Adipose tissue (tissue), 3 donors: ENCODE data around the gene GALNT9. TPM values are rescaled to one million over a fixed set of nuclear protein-coding genes. Genes with fewer than 3 reads are reported as not detected.

Source experiments
- H3K27ac ChIP-seq: one replicate; pipeline ENCODE4 v1.5.1; 2013; ENCODE audit warnings: low read depth, low read length
- WGBS, 3 donors: extraction: QIAGEN DNeasy Blood & Tissue Kit; methylation state at CpG; one replicate each; pipeline ENCODE4 v1.1.7; 2013; 5-methylcytosine and 5-hydroxymethylcytosine counted together
- polyA plus RNA-seq, 3 donors: library from polyadenylated mRNA; stranded (reverse); fragments of 200-250 nt; gene quantifications; one replicate each; pipeline ENCODE4 v1.2.3, GENCODE V29; 2013
- donor health status: healthy with polysubstance abuse.
- donor health status: Bipolar disorder and iron deficiency.
- donor health status: healthy.

The GALNT9 gene
- polyA plus RNA-seq, 3 donors = 0.03 to 1.1 (median 1.0) TPM

GRCh38 chr12:132335179-132335756 lies 5.9 kb upstream of the GALNT9 start:
- WGBS, 3 donors = 76 to 88% (median 80%) methylated on average over 11 of the region's 11 CpGs
- no peak overlapping the region for H3K27ac ChIP-seq

GRCh38 chr12:132333766-132334165 lies 4.4 kb upstream of the GALNT9 start:
- WGBS, 3 donors = 70 to 82% (median 77%) methylated on average over 26 of the region's 26 CpGs
- H3K27ac ChIP-seq = no peak overlapping the region

GRCh38 chr12:132333273-132333672 lies 3.9 kb upstream of the GALNT9 start:
- WGBS, 3 donors = 78 to 81% (median 79%) methylated on average over 13 of the region's 13 CpGs
- no peak overlapping the region for H3K27ac ChIP-seq

- no peak overlapping the region for H3K27ac ChIP-seq
- 76 to 89% (median 86%) methylated on average over 5 of the region's 5 CpGs for WGBS, 3 donors
These were observed 1.1 kb upstream of the GALNT9 start for GRCh38 chr12:132330549-132330881.

GRCh38 chr12:132329720-132330548 lies 545 bp upstream of the GALNT9 start:
- 10 to 14% (median 10%) methylated on average over 26 to 39 of the region's 49 CpGs for WGBS, 3 donors
- no peak overlapping the region for H3K27ac ChIP-seq

GRCh38 chr12:132328282-132329029 lies 933 bp downstream of the GALNT9 start:
- no peak overlapping the region for H3K27ac ChIP-seq

GRCh38 chr12:132327336-132328171 lies 1.8 kb downstream of the GALNT9 start:
- 9 to 21% (median 14%) methylated on average over 31 to 32 of the region's 32 CpGs for WGBS, 3 donors
- H3K27ac ChIP-seq = no peak overlapping the region

More at GRCh38 chr12:132328282-132329029, 933 bp downstream of the GALNT9 start:
- 46 to 61% (median 48%) methylated on average over 27 to 34 of the region's 34 CpGs for WGBS, 3 donors

- H3K27ac ChIP-seq = no peak overlapping the region
These were observed 2.7 kb downstream of the GALNT9 start for GRCh38 chr12:132326646-132327045.

GRCh38 chr12:132325733-132326130 lies 3.7 kb downstream of the GALNT9 start:
- H3K27ac ChIP-seq = no peak overlapping the region
- 91 to 97% (median 95%) methylated on average over 15 of the region's 15 CpGs for WGBS, 3 donors

More at GRCh38 chr12:132326646-132327045, 2.7 kb downstream of the GALNT9 start:
- 66 to 74% (median 74%) methylated on average over 11 of the region's 11 CpGs for WGBS, 3 donors

GRCh38 chr12:132324841-132325732 lies 4.3 kb downstream of the GALNT9 start:
- 79 to 90% (median 87%) methylated on average over 28 of the region's 28 CpGs for WGBS, 3 donors
- no peak overlapping the region for H3K27ac ChIP-seq

GRCh38 chr12:132324173-132324572 lies 5.2 kb downstream of the GALNT9 start:
- no peak overlapping the region for H3K27ac ChIP-seq
- 86 to 93% (median 89%) methylated on average over 42 of the region's 42 CpGs for WGBS, 3 donors

GRCh38 chr12:132323171-132324010 lies 6.0 kb downstream of the GALNT9 start:
- no peak overlapping the region for H3K27ac ChIP-seq
- WGBS, 3 donors = 25 to 33% (median 32%) methylated on average over 44 of the region's 44 CpGs

GRCh38 chr12:132322206-132323132 lies 6.9 kb downstream of the GALNT9 start:
- 44 to 58% (median 54%) methylated on average over 43 of the region's 43 CpGs for WGBS, 3 donors
- no peak overlapping the region for H3K27ac ChIP-seq

GRCh38 chr12:132321321-132322118 lies 7.9 kb downstream of the GALNT9 start:
- no peak overlapping the region for H3K27ac ChIP-seq
- 59 to 86% (median 84%) methylated on average over 19 to 20 of the region's 20 CpGs for WGBS, 3 donors

- no peak overlapping the region for H3K27ac ChIP-seq
- WGBS, 3 donors = 61 to 85% (median 84%) methylated on average over 21 to 23 of the region's 23 CpGs
These were observed 8.6 kb downstream of the GALNT9 start for GRCh38 chr12:132320767-132321211.
